Osteoblast (primary cell): ENCODE data around the gene MMP23B. TPM values are rescaled to one million over a fixed set of nuclear protein-coding genes. Genes with fewer than 3 reads are reported as not detected.

Source experiments
- DNase-seq: peaks from one replicate; pipeline ENCODE4 v3.0.0; 2011; ENCODE audit warnings: low spot score, mixed read lengths; ENCODE audit not compliant: insufficient read length; ENCODE audit errors: missing footprints
- H2AFZ ChIP-seq: 2 replicates; pipeline ENCODE4 v1.6.0; 2011; ENCODE audit warnings: mild to moderate bottlenecking, low read length
- H3K27ac ChIP-seq: 2 replicates; pipeline ENCODE4 v1.5.1; 2011; ENCODE audit warnings: mild to moderate bottlenecking, low read depth, low read length, moderate library complexity
- H3K27me3 ChIP-seq: 2 replicates; pipeline ENCODE4 v1.6.0; 2012; ENCODE audit warnings: mild to moderate bottlenecking, control low read depth, inconsistent platforms, low read length, moderate library complexity; ENCODE audit not compliant: insufficient read depth
- H3K36me3 ChIP-seq: 2 replicates; pipeline ENCODE4 v1.5.1; 2011; ENCODE audit warnings: mild to moderate bottlenecking, low read length, control low read depth, moderate library complexity; ENCODE audit not compliant: insufficient read depth
- H3K4me1 ChIP-seq: 2 replicates; pipeline ENCODE4 v1.5.1; 2011; ENCODE audit warnings: mild to moderate bottlenecking, low read length, control low read depth, moderate library complexity; ENCODE audit not compliant: insufficient read depth
- H3K4me2 ChIP-seq: 2 replicates; pipeline ENCODE4 v1.6.0; 2011; ENCODE audit warnings: mild to moderate bottlenecking, low read length; ENCODE audit not compliant: insufficient read depth
- H3K4me3 ChIP-seq: fragments of 200-600 bp; sonication (generic); 3 replicates; pipeline ENCODE4 v1.5.1; 2012; ENCODE audit warnings: mild to moderate bottlenecking, low read length, inconsistent platforms; ENCODE audit not compliant: insufficient read depth
- H3K79me2 ChIP-seq: 2 replicates; pipeline ENCODE4 v1.6.0; 2012; ENCODE audit warnings: mild to moderate bottlenecking, low read length, control low read depth, inconsistent platforms; ENCODE audit not compliant: insufficient read depth
- H3K9me3 ChIP-seq: 2 replicates; pipeline ENCODE4 v1.5.1; 2011; ENCODE audit warnings: low read depth, low read length, control low read depth
- H4K20me1 ChIP-seq: 2 replicates; pipeline ENCODE4 v1.6.0; 2012; ENCODE audit warnings: mild to moderate bottlenecking, low read length, control low read depth; ENCODE audit not compliant: insufficient read depth
- total RNA-seq: library from RNA; depleted of rRNA; stranded (reverse); fragments of >200 nt; gene quantifications from 2 replicates; pipeline ENCODE4 v1.2.3, GENCODE V29; 2012
- TF ChIP-seq, protein P1 (sequence below): IDR thresholded peaks from 2 replicates; pipeline ENCODE4 v1.5.1; 2011; ENCODE audit warnings: mild to moderate bottlenecking, low read depth, low read length, moderate library complexity; ENCODE audit errors: extremely low read depth

The MMP23B gene
- total RNA-seq, 1 donor, result 1.1 TPM

DNA sequence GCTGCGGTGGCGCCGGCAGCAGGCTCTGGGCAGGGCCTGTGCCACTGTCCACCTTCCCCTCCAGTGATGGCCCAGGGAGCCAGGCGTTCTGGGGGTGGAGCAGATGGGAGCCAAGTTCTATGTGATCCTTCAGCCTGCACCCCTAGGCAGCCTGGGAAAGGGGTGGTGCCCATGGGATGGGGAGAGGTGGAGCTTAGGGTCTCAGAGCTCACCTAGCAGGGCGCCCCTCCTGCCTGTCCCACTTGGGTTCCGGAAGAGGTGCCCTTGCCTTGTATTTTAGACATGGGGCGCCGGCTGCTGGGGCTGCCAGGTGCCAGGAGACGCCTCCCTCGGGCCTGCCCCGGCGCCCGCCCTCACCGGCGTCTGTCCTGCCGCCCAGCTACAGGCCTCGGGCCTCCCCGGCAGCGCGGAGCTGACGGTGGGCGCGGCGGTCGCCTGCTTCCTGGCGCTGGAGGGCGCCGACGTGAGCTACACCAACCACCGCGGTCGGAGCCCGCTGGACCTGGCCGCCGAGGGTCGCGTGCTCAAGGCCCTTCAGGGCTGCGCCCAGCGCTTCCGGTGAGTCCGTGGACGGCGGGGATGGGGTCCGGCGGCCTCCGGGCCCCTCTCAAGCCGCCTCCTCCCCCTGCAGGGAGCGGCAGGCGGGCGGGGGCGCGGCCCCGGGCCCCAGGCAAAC is 3.1 kb upstream of the MMP23B start:
- H3K27me3 ChIP-seq, result peaks cover 8% of the 10 kb centered on the region
- TF ChIP-seq, protein P1, sequence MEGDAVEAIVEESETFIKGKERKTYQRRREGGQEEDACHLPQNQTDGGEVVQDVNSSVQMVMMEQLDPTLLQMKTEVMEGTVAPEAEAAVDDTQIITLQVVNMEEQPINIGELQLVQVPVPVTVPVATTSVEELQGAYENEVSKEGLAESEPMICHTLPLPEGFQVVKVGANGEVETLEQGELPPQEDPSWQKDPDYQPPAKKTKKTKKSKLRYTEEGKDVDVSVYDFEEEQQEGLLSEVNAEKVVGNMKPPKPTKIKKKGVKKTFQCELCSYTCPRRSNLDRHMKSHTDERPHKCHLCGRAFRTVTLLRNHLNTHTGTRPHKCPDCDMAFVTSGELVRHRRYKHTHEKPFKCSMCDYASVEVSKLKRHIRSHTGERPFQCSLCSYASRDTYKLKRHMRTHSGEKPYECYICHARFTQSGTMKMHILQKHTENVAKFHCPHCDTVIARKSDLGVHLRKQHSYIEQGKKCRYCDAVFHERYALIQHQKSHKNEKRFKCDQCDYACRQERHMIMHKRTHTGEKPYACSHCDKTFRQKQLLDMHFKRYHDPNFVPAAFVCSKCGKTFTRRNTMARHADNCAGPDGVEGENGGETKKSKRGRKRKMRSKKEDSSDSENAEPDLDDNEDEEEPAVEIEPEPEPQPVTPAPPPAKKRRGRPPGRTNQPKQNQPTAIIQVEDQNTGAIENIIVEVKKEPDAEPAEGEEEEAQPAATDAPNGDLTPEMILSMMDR, result no peak
- no peak overlapping the region for H3K27ac ChIP-seq
- H3K4me2 ChIP-seq, result no peak overlapping the region
- peak; percentile 92 for DNase-seq
- no peaks in the 10 kb centered on the region for H3K36me3 ChIP-seq
- H3K79me2 ChIP-seq, result no peaks in the 10 kb centered on the region
- H4K20me1 ChIP-seq, result peaks cover 6% of the 10 kb centered on the region
- no peak overlapping the region for H2AFZ ChIP-seq
- H3K4me1 ChIP-seq, result no peaks in the 10 kb centered on the region
- no peaks in the 10 kb centered on the region for H3K9me3 ChIP-seq
- H3K4me3 ChIP-seq, result no peak overlapping the region

- H4K20me1 ChIP-seq, result peaks cover 6% of the 10 kb centered on the region
- H3K27ac ChIP-seq, result no peak overlapping the region
- TF ChIP-seq, protein P1, result no peak
- H3K36me3 ChIP-seq, result no peaks in the 10 kb centered on the region
- H2AFZ ChIP-seq, result no peak overlapping the region
- no peaks in the 10 kb centered on the region for H3K79me2 ChIP-seq
- no peaks in the 10 kb centered on the region for H3K9me3 ChIP-seq
- H3K4me3 ChIP-seq, result no peak overlapping the region
- H3K27me3 ChIP-seq, result peaks cover 8% of the 10 kb centered on the region
- no peak overlapping the region for H3K4me2 ChIP-seq
- no peaks in the 10 kb centered on the region for H3K4me1 ChIP-seq
- DNase-seq, result peak; percentile 88
Observed at GRCh38 chr1:1629430-1630190, 2.4 kb upstream of the MMP23B start.

DNA sequence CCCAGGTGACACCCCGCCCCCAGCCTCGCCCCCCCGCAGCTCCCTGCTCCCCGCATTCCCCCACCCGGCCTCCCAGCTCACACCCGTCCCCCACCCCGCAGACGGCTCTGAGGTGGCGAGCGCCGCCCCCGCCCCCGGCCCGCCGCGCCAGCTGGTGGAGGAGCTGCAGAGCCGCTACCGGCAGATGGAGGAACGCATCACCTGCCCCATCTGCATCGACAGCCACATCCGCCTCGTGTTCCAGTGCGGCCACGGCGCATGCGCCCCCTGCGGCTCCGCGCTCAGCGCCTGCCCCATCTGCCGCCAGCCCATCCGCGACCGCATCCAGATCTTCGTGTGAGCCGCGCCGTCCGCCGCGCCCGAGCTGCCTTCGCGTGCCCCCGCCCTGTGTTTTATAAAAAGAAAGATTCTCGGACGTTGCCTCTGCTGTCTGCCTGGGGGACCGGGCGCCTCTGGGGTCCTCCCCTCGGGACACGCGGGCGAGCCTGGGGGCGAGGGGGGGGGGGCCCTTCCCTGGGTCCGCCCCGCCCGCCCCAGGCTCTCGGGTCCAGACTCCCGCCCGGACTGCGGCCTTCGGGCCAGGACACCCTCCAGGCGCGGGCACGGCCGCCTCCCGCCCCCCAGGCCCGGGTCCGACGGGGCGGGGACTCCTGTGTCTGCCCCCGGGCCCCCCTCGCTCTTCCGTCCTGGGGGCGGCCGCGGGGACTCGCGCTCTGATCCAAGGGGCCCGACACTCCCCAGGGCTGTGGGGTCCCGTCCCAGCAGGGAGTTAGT is 1.6 kb upstream of the MMP23B start:
- no peaks in the 10 kb centered on the region for H3K9me3 ChIP-seq
- no peak overlapping the region for H3K27ac ChIP-seq
- H3K27me3 ChIP-seq, result peaks cover 8% of the 10 kb centered on the region
- peaks cover 6% of the 10 kb centered on the region for H4K20me1 ChIP-seq
- no peak overlapping the region for H3K4me2 ChIP-seq
- peak; percentile 94 for DNase-seq
- no peaks in the 10 kb centered on the region for H3K79me2 ChIP-seq
- no peaks in the 10 kb centered on the region for H3K4me1 ChIP-seq
- H3K36me3 ChIP-seq, result no peaks in the 10 kb centered on the region
- TF ChIP-seq, protein P1, result no peak
- H3K4me3 ChIP-seq, result no peak overlapping the region
- H2AFZ ChIP-seq, result no peak overlapping the region
